ENCODE results near the gene SLC4A1AP.

- no peak for TF ChIP-seq TAF1 (IDR thresholded peaks at IDR 0.05; ENCODE audit: borderline replicate concordance, low read depth, low read length)
- no peak for TF ChIP-seq POLR2AphosphoS5 (IDR thresholded peaks at IDR 0.05; ENCODE audit: low read depth, low read length)
Measured at GRCh38 chr2:27667446-27667845, 3.8 kb downstream of the SLC4A1AP start.

All from GM12892 (cell line).